HCT116 (cell line): ENCODE results near the gene HOXA2. TPM values are rescaled to one million over a fixed set of nuclear protein-coding genes. Genes with fewer than 3 reads are reported as not detected.
A peak's percentile ranks its signal among the peaks of the same experiment; 100 is the strongest.

Experiments used
- ATAC-seq: fragments of 200-7000 bp; cut with Tn5 transposase; 2 replicates; pipeline ENCODE4 v1.9.1; 2020; ENCODE audit warnings: mild to moderate bottlenecking, moderate library complexity
- BruUV-seq: library from RNA; stranded (reverse); fragments of 400-500 nt; replicated peaks from 2 replicates; lab custom pipeline; 2021; lab: Mats Ljungman, UMichigan
- CTCF ChIA-PET: fragments of 300-600 bp; sonication (Branson Sonifier 250); formaldehyde crosslinking; loops from one replicate; lab custom pipeline; 2021; ENCODE audit warnings: antibody characterized with exemption; lab: Charles Lee
- POLR2A ChIA-PET: fragments of 300-600, 350-600 bp; sonication (Branson Sonifier 250); formaldehyde crosslinking; loops from one replicate; lab custom pipeline; 2021; ENCODE audit warnings: antibody characterized with exemption; lab: Charles Lee
- RAD21 ChIA-PET, 2 experiments: fragments of 300-600 bp; sonication (Branson Sonifier 250); formaldehyde crosslinking; loops; one replicate each; lab custom pipeline; 2023; ENCODE audit warnings: low total read pairs in 2 of 2; ENCODE audit not compliant: uncharacterized antibody in 2 of 2, unreplicated experiment in 2 of 2, low non-redundant PET in 1 of 2; lab: Charles Lee
- DNase-seq: peaks from one replicate; pipeline ENCODE4 v3.0.0-alpha.2; 2010; ENCODE audit warnings: low read depth, low spot score
- H2AFZ ChIP-seq: fragments of 200-600 bp; shearing (Covaris generic), sonication (generic); 2 replicates; pipeline ENCODE4 v1.6.1; 2017; ENCODE audit warnings: low read depth, mixed run types, mixed read lengths, antibody characterized with exemption, low read length; ENCODE audit not compliant: poor library complexity, severe bottlenecking
- H3K27ac ChIP-seq: 2 replicates; pipeline ENCODE4 v1.5.1; 2012; ENCODE audit warnings: low read depth, low read length
- H3K27me3 ChIP-seq: fragments of 200-600 bp; sonication (generic); 2 replicates; pipeline ENCODE4 v1.6.1; 2016; ENCODE audit warnings: mixed run types, low read length, mixed read lengths; ENCODE audit not compliant: insufficient read depth
- H3K36me3 ChIP-seq, 2 experiments: fragments of 200-500 bp in 1 of 2; fragments of 200-600 bp in 1 of 2; sonication (Bioruptor generic) in 1 of 2; sonication (generic) in 1 of 2; 2 replicates each; pipeline versions ENCODE4 v1.5.1 to v1.6.1; 2014 to 2016; ENCODE audit warnings: low read length in 2 of 2, inconsistent platforms in 1 of 2, mixed read lengths in 1 of 2, mixed run types in 1 of 2; ENCODE audit not compliant: insufficient read depth in 2 of 2, control insufficient read depth in 1 of 2
- H3K4me1 ChIP-seq, 2 experiments: fragments of 200-600 bp in 1 of 2; sonication (generic) in 1 of 2; 2 replicates each; pipeline versions ENCODE4 v1.5.1 to v1.6.1; 2012 to 2017; ENCODE audit warnings: low read length in 2 of 2, inconsistent platforms in 1 of 2, mild to moderate bottlenecking in 1 of 2, mixed read lengths in 1 of 2, mixed run types in 1 of 2, moderate library complexity in 1 of 2; ENCODE audit not compliant: insufficient read depth in 2 of 2, control insufficient read depth in 1 of 2
- H3K4me2 ChIP-seq: fragments of 200-600 bp; sonication (generic); 2 replicates; pipeline ENCODE4 v1.6.1; 2017; ENCODE audit warnings: mixed run types, low read length, mixed read lengths
- H3K4me3 ChIP-seq, 2 experiments: fragments of 200-600 bp in 1 of 2; sonication (generic) in 1 of 2; replicated peaks in 1 of 2; 2 replicates each; pipeline ENCODE4 v1.5.1; 2011 to 2016; ENCODE audit warnings: low read length in 2 of 2, control low read depth in 1 of 2, low read depth in 1 of 2, mild to moderate bottlenecking in 1 of 2, mixed read lengths in 1 of 2, mixed run types in 1 of 2
- H3K79me2 ChIP-seq: fragments of 200-600 bp; sonication (generic); 2 replicates; pipeline ENCODE4 v1.6.1; 2017; ENCODE audit warnings: mild to moderate bottlenecking, mixed run types, low read length, moderate library complexity, mixed read lengths; ENCODE audit not compliant: insufficient read depth
- H3K9ac ChIP-seq: fragments of 200-600 bp; sonication (generic); 2 replicates; pipeline ENCODE4 v1.6.1; 2016; ENCODE audit warnings: low read length, mixed read lengths
- H3K9me2 ChIP-seq: fragments of 200-600 bp; sonication (generic), shearing (Covaris generic); 2 replicates; pipeline ENCODE4 v1.6.1; 2017; ENCODE audit warnings: mixed run types, mild to moderate bottlenecking, moderate library complexity; ENCODE audit not compliant: insufficient read depth
- H3K9me3 ChIP-seq, 2 experiments: fragments of 200-500 bp in 1 of 2; fragments of 200-600 bp in 1 of 2; sonication (Bioruptor generic) in 1 of 2; sonication (generic) in 1 of 2; 2 replicates each; pipeline ENCODE4 v1.6.1; 2014 to 2017; ENCODE audit warnings: low read length in 2 of 2, mixed read lengths in 2 of 2, inconsistent platforms in 1 of 2, low read depth in 1 of 2, mild to moderate bottlenecking in 1 of 2, mixed run types in 1 of 2, moderate library complexity in 1 of 2; ENCODE audit not compliant: control insufficient read depth in 1 of 2, insufficient read depth in 1 of 2
- H4K20me1 ChIP-seq: fragments of 200-600 bp; sonication (generic), shearing (Covaris generic); 2 replicates; pipeline ENCODE4 v1.6.1; 2017; ENCODE audit warnings: mixed run types, mild to moderate bottlenecking, moderate library complexity; ENCODE audit not compliant: insufficient read depth
- CBX3 ChIP-seq: IDR thresholded peaks from 2 replicates; pipeline ENCODE4 v1.6.1; 2012; ENCODE audit warnings: low read depth
- CEBPB ChIP-seq: IDR thresholded peaks from 2 replicates; pipeline ENCODE4 v1.6.1; 2012; ENCODE audit warnings: low read depth
- EGR1 ChIP-seq: IDR thresholded peaks from 2 replicates; pipeline ENCODE4 v1.6.1; 2012; ENCODE audit warnings: low read depth
- ELF1 ChIP-seq: IDR thresholded peaks from 2 replicates; pipeline ENCODE4 v1.6.1; 2012; ENCODE audit warnings: low read depth, borderline replicate concordance
- EZH2 ChIP-seq: fragments of 200-600 bp; sonication (generic); IDR thresholded peaks from 2 replicates; pipeline ENCODE4 v1.6.1; 2017; ENCODE audit warnings: antibody characterized with exemption, mixed run types
- POLR2A ChIP-seq: IDR thresholded peaks from 2 replicates; pipeline ENCODE4 v1.7.0; 2011; ENCODE audit warnings: borderline replicate concordance; ENCODE audit not compliant: insufficient read depth, insufficient read length; ENCODE audit errors: extremely low read depth
- POLR2AphosphoS5 ChIP-seq: IDR thresholded peaks from 2 replicates; pipeline ENCODE4 v1.6.1; 2011; ENCODE audit warnings: mild to moderate bottlenecking, low read depth, low read length, moderate library complexity
- RAD21 ChIP-seq: IDR thresholded peaks from 2 replicates; pipeline ENCODE4 v1.6.1; 2012; ENCODE audit warnings: low read depth, mild to moderate bottlenecking
- SIN3A ChIP-seq: IDR thresholded peaks from 2 replicates; pipeline ENCODE4 v1.6.1; 2012; ENCODE audit warnings: low read depth
- SP1 ChIP-seq: IDR thresholded peaks from 2 replicates; pipeline ENCODE4 v1.6.1; 2012; ENCODE audit warnings: low read depth
- SRF ChIP-seq: IDR thresholded peaks from 2 replicates; pipeline ENCODE4 v1.6.1; 2012; ENCODE audit warnings: low read depth
- YY1 ChIP-seq: IDR thresholded peaks from 2 replicates; pipeline ENCODE4 v1.6.1; 2011; ENCODE audit warnings: low read length, low read depth, moderate library complexity, mild to moderate bottlenecking; ENCODE audit not compliant: insufficient replicate concordance; ENCODE audit errors: extremely low read depth
- ZFX ChIP-seq: fragments of 450-650 bp; IDR thresholded peaks from 2 replicates; pipeline ENCODE4 v1.6.1; 2017
- intact Hi-C: fragments of 100-400 bp; cut with micrococcal nuclease; formaldehyde crosslinking; loops from 2 replicates; pipeline ENCODE4 v1.10.0; 2022
- total RNA-seq: library from RNA; stranded (reverse); gene quantifications from one replicate; pipeline ENCODE4 v1.2.1, GENCODE V29; 2021; ENCODE audit not compliant: unreplicated experiment
- TF ChIP-seq, protein P1 (sequence below): IDR thresholded peaks from 2 replicates; pipeline ENCODE4 v1.6.1; 2011; ENCODE audit warnings: mild to moderate bottlenecking, low read length, moderate library complexity; ENCODE audit not compliant: insufficient replicate concordance; ENCODE audit errors: extremely low read depth
- TF ChIP-seq, protein P2 (sequence below): IDR thresholded peaks from 2 replicates; pipeline ENCODE4 v1.6.1; 2012

HOXA2 gene
- total RNA-seq, 1 experiment from 2014 or later, result 0.57 TPM

DNA sequence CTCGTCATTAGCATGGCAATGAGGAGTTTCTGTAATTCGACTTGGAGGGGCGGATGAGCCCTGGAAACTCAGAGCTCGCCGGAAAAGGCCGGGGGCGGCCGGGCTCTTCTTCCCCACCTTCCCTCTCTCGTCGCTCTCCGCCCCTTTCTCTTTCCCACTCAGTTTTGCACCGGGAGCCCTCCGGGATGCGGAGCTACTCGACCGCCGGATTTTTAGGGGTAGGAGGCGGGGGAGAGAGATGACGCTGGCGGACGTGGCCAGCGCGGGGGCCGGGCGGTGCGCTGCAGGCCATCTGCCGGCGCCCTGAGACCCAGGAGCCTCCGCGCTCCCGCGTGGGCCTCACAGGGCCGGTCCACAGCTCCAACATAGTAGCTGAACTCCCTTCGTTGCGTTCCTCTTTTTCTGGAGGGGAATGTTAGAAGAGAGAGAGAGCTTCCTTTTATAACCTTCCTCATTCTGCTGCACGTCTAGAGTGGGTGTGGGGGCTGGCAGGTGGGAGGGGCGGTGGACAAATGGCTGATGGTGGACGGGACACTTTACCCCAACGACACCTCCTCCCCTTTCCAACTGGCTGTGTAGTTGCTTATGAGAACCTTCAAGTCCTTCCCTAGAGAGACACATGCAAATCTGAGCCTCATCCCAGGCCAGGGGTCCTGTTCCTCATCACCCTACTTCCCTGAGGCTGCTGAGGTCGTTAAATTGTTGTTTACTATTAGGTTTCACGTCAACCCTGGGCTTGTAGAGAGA, 5.5 kb downstream of the HOXA2 start:
- H2AFZ ChIP-seq, result no peak overlapping the region
- BruUV-seq, result no TSS peak
- ATAC-seq, result peak; percentile 32

DNA sequence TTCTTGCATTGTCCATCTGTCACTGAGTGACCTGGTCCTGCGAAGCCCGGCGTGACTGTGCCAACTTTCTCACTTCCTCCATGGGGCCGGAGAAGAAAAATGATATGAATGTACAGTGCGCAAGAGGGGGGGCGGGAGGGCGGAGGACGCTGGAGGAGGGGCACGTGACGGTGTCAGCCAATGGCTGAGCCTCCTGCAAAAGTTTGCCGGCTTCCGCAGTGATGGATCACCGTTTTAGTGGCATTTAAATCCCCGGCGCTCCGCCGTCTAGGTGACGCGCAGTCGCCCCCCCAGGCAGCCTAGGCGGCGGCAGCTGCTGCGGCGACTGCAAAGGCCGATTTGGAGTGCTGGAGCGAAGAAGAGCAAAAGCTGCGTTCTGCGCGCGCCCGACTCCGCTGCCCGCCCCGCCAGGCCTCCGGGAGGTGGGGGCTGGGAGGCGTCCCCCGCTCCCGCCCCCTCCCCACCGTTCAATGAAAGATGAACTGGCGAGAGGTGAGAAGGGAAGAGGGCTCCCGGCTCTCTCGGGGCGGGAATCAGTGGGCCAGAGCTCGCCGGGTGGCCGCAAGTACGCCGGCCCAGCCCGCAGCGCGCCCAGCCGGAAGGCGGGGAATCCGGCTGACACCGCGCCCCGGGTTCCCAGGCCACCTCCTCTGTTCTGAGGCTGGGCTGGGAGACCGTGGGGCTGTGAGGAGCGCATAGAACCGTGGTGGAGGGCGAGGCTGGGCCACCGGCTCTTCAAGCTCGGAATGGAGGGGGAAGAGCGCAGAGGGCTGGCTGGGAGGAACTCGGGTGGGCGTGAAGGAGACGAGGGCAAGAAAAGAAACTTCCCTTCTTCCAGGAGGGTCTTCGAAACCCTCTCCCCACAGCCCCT, 6.4 kb downstream of the HOXA2 start, which contains the start of gene HOXA1:
Gene HOXA1, minus strand, starts transcription at position 104 of the 871 bp plus-strand sequence. Its CDS starts 88 bp downstream, at position 16.
- ATAC-seq (peak; percentile 91), DNase-seq (peak; percentile 80)
- H3K4me1 ChIP-seq, result peaks cover 10 to 19% of the 10 kb centered on the region in 2 experiments; a peak in 3 of 4 replicates
- H3K4me2 ChIP-seq, result peak within 1 kb of the TSS; percentile 79
- peaks cover 25% of the 10 kb centered on the region for H3K79me2 ChIP-seq
- H3K9me2 ChIP-seq, result no peaks in the 10 kb centered on the region
- H3K9ac ChIP-seq, result peak within 1 kb of the TSS; percentile 76
- H3K4me3 ChIP-seq, result peak within 1 kb of the TSS; percentile 74 to 86
- no peak within 1 kb of the TSS for H2AFZ ChIP-seq
- intact Hi-C loops, result loop anchor here (1.0 kb wide), 1 partner anchor 19 kb away; no protein-coding TSS in a partner anchor
- BruUV-seq, result no TSS peak
- no peaks in the 10 kb centered on the region for H3K27me3 ChIP-seq
- H3K9me3 ChIP-seq, result no peaks in the 10 kb centered on the region
- no peaks in the 10 kb centered on the region for H4K20me1 ChIP-seq
- no peaks in the 10 kb centered on the region for H3K36me3 ChIP-seq
- ChIA-PET RAD21 (interaction anchor here in 1 of 2 experiments (1.3 kb wide), 1 partner anchor 19 kb away, joined by 3 read pairs; no protein-coding TSS in a partner anchor), POLR2A (interaction anchor here (0.6 to 1.9 kb wide), 5 partner anchors 12 to 49 kb away, joined by 3 to 8 read pairs (median 4); no protein-coding TSS in a partner anchor), CTCF (no interaction called here)
- peak within 1 kb of the TSS; percentile 77 for H3K27ac ChIP-seq
- TF ChIP-seq POLR2A (no peak), ZFX (peak; percentile 60), YY1 (peak; percentile 6), ELF1 (no peak; the same call in 1 of the 2 replicates), EZH2 (no peak), CBX3 (no peak), RAD21 (no peak; the same call in 1 of the 2 replicates), CEBPB (no peak), SIN3A (peak; percentile 68; the same call in 1 of the 2 replicates), SP1 (peak; percentile 56; the same call in 1 of the 2 replicates)
- TF ChIP-seq, protein P1, sequence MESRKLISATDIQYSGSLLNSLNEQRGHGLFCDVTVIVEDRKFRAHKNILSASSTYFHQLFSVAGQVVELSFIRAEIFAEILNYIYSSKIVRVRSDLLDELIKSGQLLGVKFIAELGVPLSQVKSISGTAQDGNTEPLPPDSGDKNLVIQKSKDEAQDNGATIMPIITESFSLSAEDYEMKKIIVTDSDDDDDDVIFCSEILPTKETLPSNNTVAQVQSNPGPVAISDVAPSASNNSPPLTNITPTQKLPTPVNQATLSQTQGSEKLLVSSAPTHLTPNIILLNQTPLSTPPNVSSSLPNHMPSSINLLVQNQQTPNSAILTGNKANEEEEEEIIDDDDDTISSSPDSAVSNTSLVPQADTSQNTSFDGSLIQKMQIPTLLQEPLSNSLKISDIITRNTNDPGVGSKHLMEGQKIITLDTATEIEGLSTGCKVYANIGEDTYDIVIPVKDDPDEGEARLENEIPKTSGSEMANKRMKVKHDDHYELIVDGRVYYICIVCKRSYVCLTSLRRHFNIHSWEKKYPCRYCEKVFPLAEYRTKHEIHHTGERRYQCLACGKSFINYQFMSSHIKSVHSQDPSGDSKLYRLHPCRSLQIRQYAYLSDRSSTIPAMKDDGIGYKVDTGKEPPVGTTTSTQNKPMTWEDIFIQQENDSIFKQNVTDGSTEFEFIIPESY, result no peak
- TF ChIP-seq, protein P2, sequence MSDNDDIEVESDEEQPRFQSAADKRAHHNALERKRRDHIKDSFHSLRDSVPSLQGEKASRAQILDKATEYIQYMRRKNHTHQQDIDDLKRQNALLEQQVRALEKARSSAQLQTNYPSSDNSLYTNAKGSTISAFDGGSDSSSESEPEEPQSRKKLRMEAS, result peak; percentile 56

More for the DNA sequence above, 5.5 kb downstream of the HOXA2 start:
- Histone ChIP-seq H3K9me3 (no peaks in the 10 kb centered on the region), H3K27me3 (no peaks in the 10 kb centered on the region), H3K4me2 (peak overlapping the region; percentile 79), H3K79me2 (peaks cover 25% of the 10 kb centered on the region), H3K4me1 (peaks cover 10 to 19% of the 10 kb centered on the region in 2 experiments; a peak in 3 of 4 replicates), H3K36me3 (no peaks in the 10 kb centered on the region), H3K9ac (peak overlapping the region; percentile 76), H3K9me2 (no peaks in the 10 kb centered on the region), H4K20me1 (no peaks in the 10 kb centered on the region), H3K4me3 (peak overlapping the region; percentile 74 to 86), H3K27ac (peak overlapping the region; percentile 77)
- CTCF ChIA-PET, result no interaction called here
- TF ChIP-seq, protein P2, result peak; percentile 59
- TF ChIP-seq EGR1 (peak; percentile 56; the same call in 1 of the 2 replicates), POLR2AphosphoS5 (peak; percentile 44), SIN3A (peak; percentile 28; the same call in 1 of the 2 replicates), SRF (no peak), CEBPB (no peak)
- RAD21 ChIA-PET, result interaction anchor here in 1 of 2 experiments (1.3 kb wide), 1 partner anchor 18 kb away, joined by 3 read pairs; no protein-coding TSS in a partner anchor
- POLR2A ChIA-PET, result interaction anchor here (0.6 to 1.9 kb wide), 6 partner anchors 13 to 50 kb away, joined by 3 to 8 read pairs (median 4); no protein-coding TSS in a partner anchor
- DNase-seq, result no peak
- intact Hi-C loops, result loop anchor here (1.0 kb wide), 1 partner anchor 18 kb away; no protein-coding TSS in a partner anchor
